Activated T-cell treated with anti-CD3 and anti-CD28 coated beads, Interleukin-2, amount 50 U/mL, for 4 hours (primary cell): ENCODE measurements around the gene ADCYAP1R1. TPM values are rescaled to one million over a fixed set of nuclear protein-coding genes. Genes with fewer than 3 reads are reported as not detected.

Experiments used
- ATAC-seq, 2 donors: fragments of 200-7000 bp; cut with Tn5 transposase; one replicate each; pipeline ENCODE4 v1.10.0; 2021
- DNase-seq: peaks from one replicate; pipeline ENCODE4 v3.0.0-alpha.2; 2020
- H3K27me3 Mint-ChIP-seq: one replicate; pipeline ENCODE4 v1.8.0; 2021; ENCODE audit warnings: low read depth, mixed read lengths
- H3K36me3 Mint-ChIP-seq: one replicate; pipeline ENCODE4 v1.8.0; 2022; ENCODE audit warnings: mixed read lengths; ENCODE audit not compliant: insufficient read depth
- H3K4me1 Mint-ChIP-seq: one replicate; pipeline ENCODE4 v1.8.0; 2021; ENCODE audit warnings: low read depth, mixed read lengths
- H3K4me3 Mint-ChIP-seq: one replicate; pipeline ENCODE4 v1.8.0; 2021; ENCODE audit warnings: mild to moderate bottlenecking, moderate library complexity, mixed read lengths
- H3K9me3 Mint-ChIP-seq: one replicate; pipeline ENCODE4 v1.8.0; 2021; ENCODE audit warnings: mixed read lengths
- total RNA-seq, 3 donors: library from RNA; stranded (reverse); gene quantifications; one replicate each; pipeline ENCODE4 v1.2.1, GENCODE V29; 2021

ADCYAP1R1 gene
- total RNA-seq, 3 donors from 2014 or later: not detected

DNA sequence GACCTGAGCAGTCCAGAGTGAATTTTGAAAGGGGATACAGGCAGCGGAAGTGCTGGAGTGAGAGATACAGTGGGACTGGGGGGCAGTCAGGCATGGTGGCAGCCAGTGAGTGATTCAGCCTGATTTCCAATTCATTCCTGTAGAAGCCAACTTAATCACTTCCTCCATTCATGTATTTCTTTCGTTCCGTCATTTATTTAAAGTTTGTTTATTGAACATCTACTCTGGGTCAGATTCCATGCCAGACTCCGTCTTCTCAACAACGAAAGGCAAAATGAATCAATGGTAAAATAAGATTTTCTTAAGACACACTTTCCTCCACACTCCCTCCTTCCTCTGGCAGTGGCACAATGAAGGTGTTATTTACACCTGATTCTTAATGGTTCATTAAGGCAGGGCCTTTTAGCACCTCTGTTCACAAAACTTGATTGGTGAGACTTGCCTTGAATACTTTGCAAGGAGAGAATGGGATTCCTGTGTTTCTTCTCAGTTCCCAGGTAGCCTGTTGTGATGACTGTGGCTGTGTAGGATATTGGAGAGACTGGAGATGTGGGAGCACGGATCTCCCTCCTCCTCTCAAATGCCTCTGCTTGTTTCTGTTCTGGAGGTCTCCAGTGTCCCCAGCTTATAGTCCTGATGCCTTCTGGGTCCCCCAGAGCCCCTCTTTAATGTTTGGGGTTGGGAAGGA lies 27.9 kb downstream of the ADCYAP1R1 start:
- peaks cover 7% of the 10 kb centered on the region for H3K27me3 Mint-ChIP-seq
- no peak overlapping the region for H3K4me3 Mint-ChIP-seq
- H3K36me3 Mint-ChIP-seq: no peaks in the 10 kb centered on the region
- H3K9me3 Mint-ChIP-seq: no peaks in the 10 kb centered on the region
- no peaks in the 10 kb centered on the region for H3K4me1 Mint-ChIP-seq
- ATAC-seq (no peak), DNase-seq (no peak)

DNA sequence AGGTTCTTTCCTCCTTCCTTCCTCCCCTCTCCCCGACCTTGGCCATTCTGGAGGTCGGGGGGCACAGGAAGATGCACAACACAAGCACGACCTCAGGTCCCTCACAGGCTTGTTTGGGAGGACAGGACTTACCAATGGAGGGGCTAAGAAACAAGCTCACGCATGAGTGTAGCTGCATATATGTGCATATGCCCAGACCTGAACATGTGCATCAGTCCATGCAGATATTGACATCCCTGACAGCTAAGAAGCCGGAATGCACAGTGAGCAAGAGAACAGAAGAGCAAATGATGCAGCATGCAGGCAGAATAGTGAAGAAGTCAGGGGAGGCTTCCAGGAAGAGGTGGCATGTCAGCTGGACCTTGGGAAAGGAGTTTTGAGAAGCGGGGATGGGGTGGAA lies 28.7 kb downstream of the ADCYAP1R1 start:
- no peak overlapping the region for H3K4me3 Mint-ChIP-seq
- H3K4me1 Mint-ChIP-seq: no peaks in the 10 kb centered on the region
- no peak for ATAC-seq
- no peaks in the 10 kb centered on the region for H3K36me3 Mint-ChIP-seq
- H3K27me3 Mint-ChIP-seq: peaks cover 7% of the 10 kb centered on the region
- H3K9me3 Mint-ChIP-seq: no peaks in the 10 kb centered on the region
- no peak for DNase-seq

DNA sequence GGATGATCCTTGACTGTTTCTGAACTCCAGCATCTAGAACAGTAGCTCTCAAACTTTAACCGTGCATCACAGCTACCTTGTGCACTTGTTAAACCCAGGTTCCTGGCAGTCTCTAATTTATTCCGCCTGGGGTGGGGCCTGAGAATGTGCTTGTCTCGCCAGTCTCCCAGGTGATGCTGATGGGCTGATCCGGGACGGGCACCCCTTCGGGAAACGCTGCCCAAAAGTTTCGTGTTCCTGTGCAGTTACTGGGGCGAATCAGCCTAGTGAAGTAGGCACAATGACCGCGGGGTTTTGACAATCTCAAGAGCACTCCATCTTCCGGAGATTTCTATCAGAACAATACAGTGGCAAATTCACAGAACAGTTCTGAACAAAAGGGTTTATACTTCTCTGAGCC lies 29.9 kb downstream of the ADCYAP1R1 start:
- DNase-seq (no peak), ATAC-seq (no peak)

DNA sequence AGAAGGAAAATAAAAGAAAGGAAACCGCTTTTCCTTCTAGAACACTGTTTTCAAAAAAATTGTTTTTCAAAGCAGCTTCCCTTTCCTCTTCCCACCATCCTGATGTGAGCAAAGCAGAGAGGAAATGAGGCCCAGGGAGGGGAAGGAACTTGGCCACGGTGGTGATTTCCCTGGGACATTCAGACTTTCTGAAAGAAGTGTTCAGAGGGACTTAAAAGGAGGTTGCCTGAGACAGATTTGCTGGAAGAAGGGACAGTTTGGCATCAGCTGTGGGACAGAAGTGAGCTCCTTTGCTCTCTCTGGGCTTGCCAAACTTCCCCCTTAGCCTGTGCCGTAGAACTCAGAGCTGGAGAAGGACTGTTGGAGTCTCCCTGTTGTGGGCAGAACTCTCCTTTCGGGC lies 30.3 kb downstream of the ADCYAP1R1 start:
- DNase-seq (no peak), ATAC-seq (no peak)
- no peaks in the 10 kb centered on the region for H3K36me3 Mint-ChIP-seq
- H3K27me3 Mint-ChIP-seq: peaks cover 7% of the 10 kb centered on the region
- H3K4me1 Mint-ChIP-seq: no peaks in the 10 kb centered on the region
- H3K4me3 Mint-ChIP-seq: no peak overlapping the region
- H3K9me3 Mint-ChIP-seq: no peaks in the 10 kb centered on the region

More for the DNA sequence above, 29.9 kb downstream of the ADCYAP1R1 start:
- Mint-ChIP-seq H3K4me3 (no peak overlapping the region), H3K9me3 (no peaks in the 10 kb centered on the region), H3K4me1 (no peaks in the 10 kb centered on the region), H3K27me3 (peaks cover 7% of the 10 kb centered on the region), H3K36me3 (no peaks in the 10 kb centered on the region)

DNA sequence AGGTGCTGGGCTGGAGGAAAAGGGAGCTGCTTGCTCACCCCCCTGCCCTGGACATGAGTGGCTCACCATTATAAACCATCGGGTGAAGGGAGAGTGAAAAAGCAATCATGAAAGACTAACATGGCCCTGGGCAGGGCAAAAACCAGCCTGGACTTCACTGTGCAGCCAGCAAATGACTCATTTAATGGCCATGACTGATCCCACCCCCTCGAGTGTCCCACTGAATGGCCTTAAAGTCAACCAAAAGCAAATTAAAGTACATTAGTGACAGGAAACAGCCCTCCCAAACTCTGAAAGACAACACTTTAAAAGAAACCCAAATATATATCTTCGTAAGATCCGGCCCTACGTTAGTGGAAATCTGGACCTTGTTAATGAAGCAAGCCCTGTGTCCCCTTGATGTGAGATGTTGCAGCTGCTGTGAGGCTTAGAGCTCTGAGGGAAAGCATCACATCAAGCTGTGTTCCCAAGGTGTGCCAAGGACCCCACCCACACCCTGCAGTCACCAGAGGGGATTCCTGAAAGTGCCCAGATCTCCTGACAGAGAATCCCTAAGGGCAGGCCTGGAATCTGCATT lies 31.2 kb downstream of the ADCYAP1R1 start:
- Mint-ChIP-seq H3K4me1 (no peaks in the 10 kb centered on the region), H3K9me3 (no peaks in the 10 kb centered on the region), H3K27me3 (peaks cover 7% of the 10 kb centered on the region), H3K36me3 (no peaks in the 10 kb centered on the region), H3K4me3 (no peak overlapping the region)
- DNase-seq: no peak
- ATAC-seq: no peak

DNA sequence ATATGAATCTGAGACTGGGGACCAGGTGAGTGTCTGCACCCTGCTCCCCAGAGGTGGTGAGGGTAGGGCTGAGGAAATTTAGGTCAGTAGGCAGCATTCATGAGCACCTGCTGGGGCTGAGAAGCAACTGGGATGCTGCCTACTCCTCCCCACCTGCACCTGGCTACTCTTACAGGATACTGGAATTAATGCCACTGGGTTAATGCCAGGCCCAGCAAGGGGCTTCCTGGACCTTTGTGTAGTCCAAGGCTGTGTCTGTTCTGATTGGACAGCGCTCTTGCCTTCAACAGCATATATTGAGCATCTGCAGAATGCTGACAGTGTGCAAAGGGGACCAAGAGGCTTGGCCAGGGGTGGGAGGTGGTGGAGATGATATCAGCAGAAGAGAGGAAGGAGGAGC lies 32.1 kb downstream of the ADCYAP1R1 start:
- Mint-ChIP-seq H3K9me3 (no peaks in the 10 kb centered on the region), H3K4me1 (no peaks in the 10 kb centered on the region), H3K27me3 (peaks cover 7% of the 10 kb centered on the region), H3K4me3 (no peak overlapping the region), H3K36me3 (no peaks in the 10 kb centered on the region)
- ATAC-seq (no peak), DNase-seq (no peak)

DNA sequence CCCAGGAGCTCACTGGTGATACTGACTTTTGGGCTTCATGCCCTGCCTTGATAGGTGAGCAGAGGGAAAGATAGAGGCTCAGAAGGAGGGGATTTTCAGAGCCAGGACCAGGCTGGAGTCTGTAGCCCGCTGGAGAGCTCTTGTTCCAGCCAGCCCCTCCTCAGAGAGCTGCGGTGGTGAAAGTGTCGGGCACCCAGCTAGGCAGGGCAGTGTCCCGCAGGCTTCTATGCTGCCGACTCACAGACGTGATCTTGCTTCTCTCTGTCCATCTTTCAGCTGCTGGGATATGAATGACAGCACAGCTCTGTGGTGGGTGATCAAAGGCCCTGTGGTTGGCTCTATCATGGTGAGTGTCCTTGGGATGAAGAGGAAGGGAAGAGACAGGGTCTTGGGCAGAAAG lies 35.2 kb downstream of the ADCYAP1R1 start:
- H3K9me3 Mint-ChIP-seq: no peaks in the 10 kb centered on the region
- no peak overlapping the region for H3K4me3 Mint-ChIP-seq
- no peaks in the 10 kb centered on the region for H3K36me3 Mint-ChIP-seq
- ATAC-seq (no peak), DNase-seq (no peak)
- peaks cover 5% of the 10 kb centered on the region for H3K27me3 Mint-ChIP-seq
- H3K4me1 Mint-ChIP-seq: no peaks in the 10 kb centered on the region

DNA sequence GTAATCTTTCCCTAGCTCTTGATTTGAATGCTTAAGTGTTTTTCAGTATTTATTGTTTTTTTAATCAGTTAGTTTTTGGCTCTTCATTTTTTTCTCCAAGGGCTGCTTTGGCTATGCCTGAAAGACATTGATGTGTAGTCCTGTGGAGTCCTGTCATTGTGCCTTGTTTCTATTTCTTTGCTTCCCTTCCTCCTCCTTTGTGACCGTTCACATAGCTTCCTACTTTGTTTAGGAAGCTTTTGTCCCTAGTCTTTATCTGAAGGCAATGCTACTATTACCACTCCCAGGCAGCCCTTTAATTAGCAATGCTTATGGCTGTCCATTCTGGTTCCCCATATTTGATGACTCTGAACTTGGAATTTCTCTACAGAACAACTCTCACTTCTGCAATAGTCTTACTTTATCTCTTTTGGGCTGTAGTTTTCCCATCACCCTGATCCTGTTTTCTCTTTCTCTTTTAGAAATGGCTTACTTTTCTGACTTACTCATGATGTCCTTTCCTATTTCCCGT lies 39.9 kb downstream of the ADCYAP1R1 start:
- ATAC-seq: no peak
- H3K9me3 Mint-ChIP-seq: no peaks in the 10 kb centered on the region

DNA sequence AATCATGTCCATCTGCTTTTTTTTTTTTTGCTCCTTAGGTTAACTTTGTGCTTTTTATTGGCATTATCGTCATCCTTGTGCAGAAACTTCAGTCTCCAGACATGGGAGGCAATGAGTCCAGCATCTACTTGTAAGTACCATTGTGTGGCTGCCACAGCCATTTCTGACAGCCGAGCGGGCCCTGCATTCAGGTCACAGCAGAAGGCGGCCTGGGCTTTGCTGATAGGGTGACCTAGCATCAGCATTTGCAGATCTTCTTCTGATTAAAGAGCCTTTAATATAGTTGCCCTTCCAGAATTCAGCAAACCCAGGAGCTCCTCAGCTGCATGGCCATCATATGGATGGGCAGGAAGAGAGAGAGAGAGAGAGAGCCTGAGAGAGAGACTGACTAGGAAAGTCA lies 40.5 kb downstream of the ADCYAP1R1 start:
- H3K4me1 Mint-ChIP-seq: no peaks in the 10 kb centered on the region
- peaks cover 15% of the 10 kb centered on the region for H3K27me3 Mint-ChIP-seq
- H3K36me3 Mint-ChIP-seq: no peaks in the 10 kb centered on the region

More for the DNA sequence above, 39.9 kb downstream of the ADCYAP1R1 start:
- no peak overlapping the region for H3K4me3 Mint-ChIP-seq
- no peaks in the 10 kb centered on the region for H3K36me3 Mint-ChIP-seq
- H3K4me1 Mint-ChIP-seq: no peaks in the 10 kb centered on the region
- peaks cover 11% of the 10 kb centered on the region for H3K27me3 Mint-ChIP-seq
- DNase-seq: no peak

DNA sequence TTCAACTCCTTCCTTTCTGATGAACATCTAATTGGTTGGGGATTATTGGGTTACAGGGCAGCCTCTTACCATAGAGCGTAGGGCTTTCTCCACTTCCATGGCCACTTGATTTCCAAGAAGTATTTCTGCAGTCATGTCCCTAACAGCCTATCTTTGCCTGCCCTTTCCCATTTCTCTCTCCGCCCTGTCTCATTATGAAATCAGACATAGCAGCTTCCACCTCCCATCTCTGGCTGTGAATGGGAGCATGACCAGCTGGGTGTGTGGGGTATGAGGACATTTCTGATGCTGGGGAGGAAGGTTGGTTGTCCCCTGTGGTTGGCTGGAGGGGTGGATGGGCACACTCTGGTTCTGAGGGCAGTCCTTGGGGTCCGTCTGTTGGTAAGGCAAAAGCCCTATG lies 41.2 kb downstream of the ADCYAP1R1 start:
- Mint-ChIP-seq H3K27me3 (peaks cover 15% of the 10 kb centered on the region), H3K4me1 (no peaks in the 10 kb centered on the region), H3K4me3 (no peak overlapping the region), H3K36me3 (no peaks in the 10 kb centered on the region), H3K9me3 (no peaks in the 10 kb centered on the region)
- DNase-seq (no peak), ATAC-seq (no peak)

More for the DNA sequence above, 40.5 kb downstream of the ADCYAP1R1 start:
- DNase-seq (no peak), ATAC-seq (no peak)
- Mint-ChIP-seq H3K4me3 (no peak overlapping the region), H3K9me3 (no peaks in the 10 kb centered on the region)

DNA sequence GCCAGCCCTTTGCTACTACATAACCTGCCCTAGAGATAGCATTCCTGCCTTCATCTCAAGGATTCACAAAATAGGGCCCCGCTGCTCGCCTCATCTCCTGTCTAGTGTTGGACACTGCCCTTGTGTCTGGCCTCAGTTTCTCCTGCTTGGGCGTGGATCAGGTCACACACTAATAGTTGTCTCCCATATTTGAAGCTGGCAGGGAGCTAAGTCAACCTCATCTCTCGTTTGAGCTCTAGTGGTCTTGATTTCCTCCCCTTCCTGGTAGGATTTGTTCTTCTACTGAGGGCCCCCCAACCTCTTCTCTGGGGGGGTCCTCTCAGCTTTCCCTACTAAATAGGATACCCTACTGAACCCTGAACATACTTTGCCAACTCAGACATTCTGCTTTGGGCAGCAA lies 42.2 kb downstream of the ADCYAP1R1 start:
- Mint-ChIP-seq H3K4me3 (no peak overlapping the region), H3K9me3 (no peaks in the 10 kb centered on the region), H3K27me3 (peaks cover 15% of the 10 kb centered on the region), H3K4me1 (no peaks in the 10 kb centered on the region), H3K36me3 (no peaks in the 10 kb centered on the region)
- no peak for DNase-seq
- ATAC-seq: no peak

DNA sequence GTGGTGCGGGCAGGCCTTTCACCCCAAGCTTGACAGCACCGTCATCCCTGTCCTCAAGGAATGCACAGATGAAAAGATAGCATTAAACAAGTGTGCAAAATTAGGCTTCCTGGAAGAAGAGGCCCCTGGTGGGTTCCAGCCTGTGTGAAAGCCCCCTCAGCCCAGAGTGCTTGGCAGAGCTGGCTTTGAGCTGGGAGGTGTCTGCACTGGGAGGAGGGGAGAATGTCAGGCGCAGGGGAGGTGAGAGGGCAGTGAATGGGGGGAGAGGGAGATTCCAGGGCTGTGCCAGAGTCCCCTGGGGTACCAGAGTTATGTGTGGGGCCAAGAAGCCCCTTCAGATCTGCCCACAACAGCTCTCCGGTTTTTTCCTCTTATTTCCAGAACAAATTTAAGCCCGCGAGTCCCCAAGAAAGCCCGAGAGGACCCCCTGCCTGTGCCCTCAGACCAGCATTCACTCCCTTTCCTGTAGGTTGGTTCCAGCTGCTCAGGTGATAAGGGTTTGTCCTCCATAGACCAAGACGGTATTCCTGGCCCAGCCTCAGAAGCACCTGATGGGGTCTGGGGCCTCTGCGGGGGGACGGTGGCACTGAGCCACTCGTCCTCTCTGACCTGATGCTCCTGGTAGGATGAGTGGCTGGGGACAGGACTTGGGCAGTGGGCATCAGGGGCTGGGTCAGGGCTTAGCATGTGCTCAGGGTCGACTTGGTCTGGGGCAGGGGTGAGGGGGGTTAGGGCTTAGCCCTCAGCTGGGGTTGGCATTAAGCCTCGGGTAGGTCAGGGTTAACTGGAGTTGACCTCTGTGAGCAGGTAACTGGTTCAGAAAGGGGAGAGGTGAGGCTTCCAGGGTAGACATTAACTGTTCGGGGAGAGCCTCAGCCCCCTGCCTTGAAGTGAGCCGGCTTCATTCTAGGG lies 43.4 kb downstream of the ADCYAP1R1 start:
- H3K4me3 Mint-ChIP-seq: no peak overlapping the region
- H3K36me3 Mint-ChIP-seq: no peaks in the 10 kb centered on the region
- no peaks in the 10 kb centered on the region for H3K4me1 Mint-ChIP-seq
- H3K9me3 Mint-ChIP-seq: no peaks in the 10 kb centered on the region
- DNase-seq (no peak), ATAC-seq (no peak)
- H3K27me3 Mint-ChIP-seq: peaks cover 15% of the 10 kb centered on the region

DNA sequence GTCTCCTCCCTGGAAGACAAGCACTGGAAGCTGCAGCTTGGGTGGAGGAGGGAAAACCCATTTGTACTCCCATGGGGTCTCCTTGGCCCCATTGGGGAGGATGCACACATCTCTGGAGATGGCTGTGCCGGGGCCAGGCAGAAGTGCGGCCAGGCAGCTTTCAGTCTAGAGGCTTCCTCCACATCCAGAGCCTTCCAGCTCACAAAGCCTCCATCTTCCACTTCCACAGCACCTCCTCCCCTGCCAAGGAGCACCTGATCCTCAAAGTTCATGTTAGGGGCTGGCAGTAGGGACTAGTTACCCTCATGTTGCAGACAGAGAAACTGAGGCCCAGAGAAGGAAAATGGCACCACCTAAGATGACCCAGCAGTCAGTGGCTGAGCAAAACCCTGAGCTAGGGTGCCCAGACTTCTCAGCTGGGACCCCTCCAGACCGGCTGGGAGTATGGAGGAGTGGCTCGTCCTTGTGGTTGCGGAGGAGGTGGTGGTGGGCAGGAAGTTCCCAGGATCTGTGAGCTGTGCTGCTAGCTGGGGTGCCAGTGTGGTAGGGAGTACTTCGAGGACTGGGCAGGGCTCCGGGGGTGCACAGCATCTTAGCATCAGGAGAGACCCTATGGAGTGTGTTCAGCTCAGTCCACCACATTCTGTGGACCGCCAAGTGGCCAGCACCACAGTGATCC lies 44.2 kb downstream of the ADCYAP1R1 start:
- peaks cover 15% of the 10 kb centered on the region for H3K27me3 Mint-ChIP-seq
- H3K4me3 Mint-ChIP-seq: no peak overlapping the region
- no peak for ATAC-seq
- no peaks in the 10 kb centered on the region for H3K36me3 Mint-ChIP-seq
- H3K4me1 Mint-ChIP-seq: no peaks in the 10 kb centered on the region
- H3K9me3 Mint-ChIP-seq: no peaks in the 10 kb centered on the region
- DNase-seq: no peak

DNA sequence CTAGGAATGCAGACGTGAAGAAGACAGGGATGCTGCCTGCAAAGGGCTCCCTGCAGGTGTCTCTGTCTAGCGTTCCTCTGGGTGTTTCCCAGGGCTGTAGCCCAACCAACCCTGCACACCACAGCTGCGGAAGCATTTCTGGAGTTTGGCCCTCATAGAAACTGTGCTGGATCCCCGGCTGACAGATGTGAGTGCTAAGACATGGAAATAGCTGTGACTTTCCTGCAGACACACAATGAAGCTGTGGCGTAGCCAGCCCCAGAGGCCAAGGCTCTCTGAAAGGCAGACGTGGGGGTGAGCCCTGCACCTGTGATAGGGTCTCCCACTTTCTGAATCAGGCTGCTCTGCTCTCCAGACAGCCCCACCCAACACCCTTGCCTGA lies 44.8 kb downstream of the ADCYAP1R1 start:
- DNase-seq: no peak
- H3K27me3 Mint-ChIP-seq: peaks cover 15% of the 10 kb centered on the region

More for the DNA sequence above, 44.8 kb downstream of the ADCYAP1R1 start:
- ATAC-seq: no peak
- Mint-ChIP-seq H3K36me3 (no peaks in the 10 kb centered on the region), H3K9me3 (no peaks in the 10 kb centered on the region), H3K4me3 (no peak overlapping the region), H3K4me1 (no peaks in the 10 kb centered on the region)
